ENCODE measurements around the gene KRT79. TPM values are rescaled to one million over a fixed set of nuclear protein-coding genes. Genes with fewer than 3 reads are reported as not detected.
"Not testable (repeated sequence)": the region's sequence is repeated elsewhere in the genome, so short reads cannot be mapped to it uniquely, and the experiment has no call there.

Gene KRT79
- total RNA-seq = not detected

- Mint-ChIP-seq H3K9me3 (no peaks in the 10 kb centered on the region), H3K36me3 (ENCODE audit: low read depth) (no peaks in the 10 kb centered on the region), H3K27ac (no peak within 1 kb of the TSS), H3K27me3 (peaks cover 8% of the 10 kb centered on the region), H3K4me1 (peaks cover 19% of the 10 kb centered on the region), H3K4me3 (no peak within 1 kb of the TSS)
- POLR2A ChIA-PET = no interaction called here
- no peak for DNase-seq
- CTCF ChIA-PET = no interaction called here
Observed at GRCh38 chr12:52833922-52834726, at the start of gene KRT79. KRT79 (minus strand) TSS chr12:52834311; CDS start chr12:52834260, 51 bp downstream.

DNA sequence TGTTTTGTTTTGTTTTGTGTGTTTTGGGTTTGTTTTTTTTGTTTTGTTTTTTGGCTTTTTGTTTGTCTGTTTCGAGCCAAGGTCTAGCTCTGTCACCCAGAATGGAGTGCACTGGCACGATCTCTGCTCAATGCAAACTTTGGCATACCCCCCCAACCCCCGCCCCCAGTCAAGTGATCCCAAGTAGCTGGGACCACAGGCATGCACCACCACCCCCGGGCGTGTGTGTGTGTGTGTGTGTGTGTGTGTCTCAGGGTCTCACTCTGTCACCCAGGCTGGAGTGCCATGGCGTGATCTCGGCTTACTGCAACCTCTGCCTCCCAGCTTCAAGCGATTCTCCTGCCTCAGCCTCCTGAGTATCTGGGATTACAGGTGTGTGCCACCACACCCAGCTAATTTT, 46.4 kb upstream of the KRT79 start:
- not testable (repeated sequence) for H3K4me3 Mint-ChIP-seq; H3K36me3 Mint-ChIP-seq (ENCODE audit: low read depth); H3K9me3 Mint-ChIP-seq; DNase-seq; H3K27ac Mint-ChIP-seq
- peaks cover 12% of the 10 kb centered on the region for H3K4me1 Mint-ChIP-seq
- ChIA-PET POLR2A (interaction anchor here (2.2 kb wide), 1 partner anchor 295 kb away, joined by 8 read pairs; no protein-coding TSS in a partner anchor), CTCF (interaction anchor here (0.7 to 9.3 kb wide), 35 partner anchors 9 to 729 kb away, joined by 3 to 318 read pairs (median 5); partner anchors contain the start of genes EIF4B, KRT3 and KRT74)
- H3K27me3 Mint-ChIP-seq = peaks cover 11% of the 10 kb centered on the region

GRCh38 chr12:52879394-52880351, 45.6 kb upstream of the KRT79 start:
- ChIA-PET POLR2A (interaction anchor here (2.2 kb wide), 1 partner anchor 294 kb away, joined by 8 read pairs; no protein-coding TSS in a partner anchor), CTCF (interaction anchor here (0.6 to 9.3 kb wide), 52 partner anchors 9 to 1539 kb away, joined by 3 to 318 read pairs (median 4); partner anchors contain the start of genes EIF4B, KRT3 and KRT74)
- H3K27ac Mint-ChIP-seq = no peak overlapping the region
- peaks cover 14% of the 10 kb centered on the region for H3K4me1 Mint-ChIP-seq
- no peaks in the 10 kb centered on the region for H3K36me3 Mint-ChIP-seq (ENCODE audit: low read depth)
- no peaks in the 10 kb centered on the region for H3K9me3 Mint-ChIP-seq
- DNase-seq = peak; percentile 81
- peaks cover 11% of the 10 kb centered on the region for H3K27me3 Mint-ChIP-seq
- peak overlapping the region; percentile 19 for H3K4me3 Mint-ChIP-seq

DNA sequence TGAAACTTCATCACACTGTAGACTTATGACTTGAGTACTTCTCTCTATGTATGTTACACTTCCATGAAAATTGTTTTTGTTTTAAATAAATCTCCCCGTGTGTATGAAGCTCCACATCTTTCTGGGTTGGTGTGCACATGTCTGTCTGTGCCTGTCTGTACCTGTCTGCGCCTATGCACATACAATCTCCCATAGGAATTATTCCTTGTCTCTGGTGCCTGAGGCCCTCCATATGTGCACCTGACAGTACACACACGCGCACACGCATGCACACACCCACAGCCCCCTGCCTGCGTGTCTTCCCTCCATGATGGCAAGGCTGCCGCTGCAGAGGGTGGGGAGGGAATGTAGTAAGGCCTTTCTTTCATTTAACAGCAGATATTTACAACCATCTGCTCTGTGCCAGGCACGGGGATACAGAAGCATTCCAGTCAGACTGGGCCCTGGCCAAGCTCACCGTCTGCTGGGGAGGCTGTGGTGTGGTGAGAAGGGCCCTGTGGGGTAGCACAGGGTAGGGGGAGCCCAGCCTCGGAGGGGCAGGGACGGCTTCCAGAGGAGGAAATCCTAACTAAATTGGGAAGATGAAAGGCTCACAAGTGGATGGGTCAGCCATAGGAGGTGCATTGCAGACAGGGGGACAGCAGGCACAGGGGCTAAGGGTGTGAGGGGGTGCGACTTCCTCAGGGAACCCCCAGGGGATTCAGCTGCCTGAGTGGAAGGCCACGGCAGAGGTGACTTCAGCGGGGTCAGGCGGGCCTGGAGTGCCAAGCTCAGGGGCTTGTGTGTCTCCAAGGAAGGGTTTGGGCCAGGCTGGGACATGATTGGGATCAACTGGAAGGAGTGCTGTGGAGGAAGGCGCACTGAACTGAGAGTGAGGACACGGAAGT, 44.6 kb upstream of the KRT79 start:
- peaks cover 11% of the 10 kb centered on the region for H3K27me3 Mint-ChIP-seq

DNA sequence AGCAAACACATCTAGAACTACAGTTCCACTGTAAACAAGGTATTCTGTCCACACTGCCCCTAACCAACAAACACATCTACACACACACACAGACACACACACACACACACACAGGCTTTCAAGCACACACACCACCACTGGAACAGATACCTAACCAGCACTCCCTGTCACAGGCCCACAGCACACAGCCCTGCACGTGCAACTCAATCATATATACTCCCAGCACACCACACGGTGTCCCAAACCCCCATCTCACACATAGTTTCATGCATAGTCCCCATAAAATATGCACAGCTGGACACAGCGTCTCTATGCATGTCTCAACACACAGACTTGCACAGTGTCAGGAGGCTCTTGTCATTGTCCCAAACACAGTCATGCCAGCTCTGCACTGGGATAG, 43.1 kb upstream of the KRT79 start:
- Mint-ChIP-seq H3K36me3 (ENCODE audit: low read depth) (no peaks in the 10 kb centered on the region), H3K27ac (no peak overlapping the region), H3K9me3 (no peaks in the 10 kb centered on the region), H3K27me3 (peaks cover 11% of the 10 kb centered on the region), H3K4me3 (no peak overlapping the region), H3K4me1 (peaks cover 31% of the 10 kb centered on the region)
- ChIA-PET CTCF (interaction anchor here (2.0 to 9.3 kb wide), 5 partner anchors 106 to 722 kb away, joined by 7 to 318 read pairs (median 32); partner anchors contain the start of gene EIF4B), POLR2A (no interaction called here)
- no peak for DNase-seq

More for the DNA sequence above, 44.6 kb upstream of the KRT79 start:
- ChIA-PET CTCF (interaction anchor here (0.6 to 9.3 kb wide), 34 partner anchors 10 to 1538 kb away, joined by 3 to 318 read pairs (median 5); partner anchors contain the start of genes EIF4B and KRT3), POLR2A (interaction anchor here (2.2 kb wide), 1 partner anchor 293 kb away, joined by 8 read pairs; no protein-coding TSS in a partner anchor)
- no peaks in the 10 kb centered on the region for H3K9me3 Mint-ChIP-seq
- H3K4me1 Mint-ChIP-seq = peaks cover 20% of the 10 kb centered on the region
- H3K27ac Mint-ChIP-seq = no peak overlapping the region
- no peak for DNase-seq
- H3K36me3 Mint-ChIP-seq (ENCODE audit: low read depth) = no peaks in the 10 kb centered on the region
- no peak overlapping the region for H3K4me3 Mint-ChIP-seq

DNA sequence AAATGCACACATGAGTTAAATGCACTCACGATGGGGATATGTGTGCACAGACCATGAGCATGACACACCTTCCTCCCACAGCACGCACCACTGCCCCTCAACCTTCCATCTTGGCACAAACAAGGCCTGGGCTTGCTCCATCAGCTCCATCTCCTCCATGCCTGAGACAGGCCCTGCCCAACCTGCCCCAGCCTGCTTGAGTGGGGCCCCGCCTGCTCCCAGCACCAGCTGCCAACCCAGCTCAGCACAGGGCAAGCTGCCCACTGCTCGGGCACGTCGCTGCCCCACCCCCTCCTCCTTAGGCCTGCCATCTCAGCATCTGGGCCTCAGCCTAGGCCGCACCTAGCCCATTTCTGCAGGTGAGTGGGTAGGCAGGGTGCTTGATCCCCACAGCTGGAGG, 42.3 kb upstream of the KRT79 start:
- Mint-ChIP-seq H3K4me3 (no peak overlapping the region), H3K27me3 (peaks cover 8% of the 10 kb centered on the region)
- CTCF ChIA-PET = interaction anchor here (7.7 kb wide), 1 partner anchor 295 kb away, joined by 134 read pairs; no protein-coding TSS in a partner anchor

GRCh38 chr12:52874573-52875435, 40.7 kb upstream of the KRT79 start:
- H3K27me3 Mint-ChIP-seq = no peaks in the 10 kb centered on the region
- ChIA-PET CTCF (interaction anchor here (1.1 to 5.4 kb wide), 8 partner anchors 9 to 718 kb away, joined by 3 to 100 read pairs (median 4); no protein-coding TSS in a partner anchor), POLR2A (interaction anchor here (0.6 to 1.5 kb wide), 4 partner anchors 8 to 850 kb away, joined by 3 to 10 read pairs (median 4); partner anchors contain the start of gene EIF4B)
- no peaks in the 10 kb centered on the region for H3K36me3 Mint-ChIP-seq (ENCODE audit: low read depth)
- H3K9me3 Mint-ChIP-seq = no peaks in the 10 kb centered on the region
- no peak for DNase-seq
- peaks cover 38% of the 10 kb centered on the region for H3K4me1 Mint-ChIP-seq
- peak overlapping the region; percentile 56 for H3K4me3 Mint-ChIP-seq
- H3K27ac Mint-ChIP-seq = peak overlapping the region; percentile 17

More for the DNA sequence above, 42.3 kb upstream of the KRT79 start:
- peaks cover 38% of the 10 kb centered on the region for H3K4me1 Mint-ChIP-seq
- no peak for DNase-seq
- no peaks in the 10 kb centered on the region for H3K36me3 Mint-ChIP-seq (ENCODE audit: low read depth)
- POLR2A ChIA-PET = no interaction called here
- H3K27ac Mint-ChIP-seq = no peak overlapping the region
- no peaks in the 10 kb centered on the region for H3K9me3 Mint-ChIP-seq

DNA sequence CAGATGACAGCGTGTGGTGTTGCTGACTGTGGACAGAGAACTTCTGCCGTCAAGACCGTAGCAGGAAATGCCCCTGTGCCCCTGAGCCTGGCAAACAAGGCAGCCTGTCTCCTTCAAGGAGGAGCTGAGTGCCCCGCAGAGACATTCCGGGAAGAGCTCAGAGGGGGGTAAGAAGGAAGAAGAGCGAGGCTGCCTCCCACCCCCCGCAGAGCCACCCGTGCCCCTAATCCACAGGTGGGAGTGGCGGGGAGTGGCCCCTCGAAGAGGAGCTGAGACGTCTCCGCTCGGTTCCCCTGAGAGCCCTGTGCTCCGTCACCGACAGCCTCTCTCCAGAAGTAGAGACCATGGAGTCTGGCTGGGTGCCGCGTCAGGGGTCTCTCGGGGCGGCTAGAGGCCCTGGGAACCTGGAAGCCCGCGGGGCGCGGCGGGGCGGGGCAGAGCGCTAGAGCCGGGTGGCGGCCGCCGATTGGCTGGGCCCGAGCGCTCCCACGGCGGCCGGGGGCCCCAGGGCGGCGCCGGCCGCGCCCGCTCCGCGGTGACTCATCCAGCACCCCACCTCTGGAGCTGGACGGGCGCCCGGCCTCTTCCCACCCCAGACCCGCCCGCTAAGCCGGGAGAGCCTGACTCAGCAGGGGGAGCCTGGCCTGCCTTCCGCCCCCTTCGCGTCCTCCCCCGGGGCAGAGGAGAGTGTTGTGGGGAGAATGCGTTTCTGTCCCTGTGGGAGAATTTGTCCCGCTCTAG, 39.9 kb upstream of the KRT79 start:
- CTCF ChIA-PET = interaction anchor here (0.8 to 5.4 kb wide), 11 partner anchors 9 to 719 kb away, joined by 3 to 100 read pairs (median 5); no protein-coding TSS in a partner anchor
- Mint-ChIP-seq H3K36me3 (ENCODE audit: low read depth) (no peaks in the 10 kb centered on the region), H3K9me3 (no peaks in the 10 kb centered on the region), H3K4me3 (peak overlapping the region; percentile 69), H3K27me3 (no peaks in the 10 kb centered on the region), H3K4me1 (peaks cover 34% of the 10 kb centered on the region), H3K27ac (peak overlapping the region; percentile 58)
- POLR2A ChIA-PET = interaction anchor here (1.0 to 1.6 kb wide), 4 partner anchors 131 to 849 kb away, joined by 3 to 10 read pairs (median 4); partner anchors contain the start of gene EIF4B
- DNase-seq = peak; percentile 69

DNA sequence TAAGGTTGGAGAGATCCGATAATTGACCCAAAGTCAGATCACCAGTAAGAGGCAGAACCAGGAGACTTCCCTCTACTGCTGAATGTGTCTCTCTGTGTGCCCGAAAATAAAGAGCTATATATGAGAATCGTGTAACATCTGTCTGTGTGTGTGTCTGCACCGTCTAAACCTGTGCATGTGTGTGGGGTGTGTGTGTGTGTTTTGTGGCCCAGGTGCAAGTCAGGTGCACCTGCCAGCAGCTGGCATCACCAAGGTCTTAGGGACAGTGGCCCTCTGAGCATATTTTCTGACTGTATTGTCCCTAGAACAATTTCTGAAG, 39.4 kb upstream of the KRT79 start:
- Mint-ChIP-seq H3K4me1 (peaks cover 31% of the 10 kb centered on the region), H3K27ac (peak overlapping the region; percentile 58), H3K9me3 (no peaks in the 10 kb centered on the region), H3K36me3 (ENCODE audit: low read depth) (no peaks in the 10 kb centered on the region), H3K27me3 (no peaks in the 10 kb centered on the region), H3K4me3 (peak overlapping the region; percentile 69)
- no peak for DNase-seq
- ChIA-PET CTCF (interaction anchor here (0.8 to 5.4 kb wide), 11 partner anchors 8 to 718 kb away, joined by 3 to 100 read pairs (median 5); no protein-coding TSS in a partner anchor), POLR2A (interaction anchor here (1.0 to 1.6 kb wide), 4 partner anchors 132 to 848 kb away, joined by 3 to 10 read pairs (median 4); partner anchors contain the start of gene EIF4B)

GRCh38 chr12:52872644-52873389, 38.7 kb upstream of the KRT79 start:
- H3K27me3 Mint-ChIP-seq = no peaks in the 10 kb centered on the region
- DNase-seq = no peak
- ChIA-PET CTCF (interaction anchor here (1.0 to 5.4 kb wide), 7 partner anchors 11 to 718 kb away, joined by 4 to 100 read pairs (median 8); no protein-coding TSS in a partner anchor), POLR2A (interaction anchor here (1.5 to 1.6 kb wide), 2 partner anchors 133 to 289 kb away, joined by 4 to 10 read pairs; partner anchors contain the start of gene EIF4B)
- no peak overlapping the region for H3K27ac Mint-ChIP-seq
- H3K4me3 Mint-ChIP-seq = peak overlapping the region; percentile 69
- peaks cover 34% of the 10 kb centered on the region for H3K4me1 Mint-ChIP-seq
- H3K36me3 Mint-ChIP-seq (ENCODE audit: low read depth) = no peaks in the 10 kb centered on the region
- H3K9me3 Mint-ChIP-seq = no peaks in the 10 kb centered on the region

All from activated CD4-positive, alpha-beta memory T cell treated with anti-CD3 and anti-CD28 coated beads, Interleukin-2, amount 10 ng/mL, durations not matched to agents 7 days and 5 days (primary cell).